GM19467 (cell line): Measurements from ENCODE around the gene SUSD1.
"Not testable (repeated sequence)": the region's sequence is repeated elsewhere in the genome, so short reads cannot be mapped to it uniquely, and the experiment has no call there.

ENCODE experiments used
- ATAC-seq: cut with Tn5 transposase; IDR thresholded peaks from one replicate; pipeline ENCODE4 v1.9.1; 2021; ENCODE audit warnings: mild to moderate bottlenecking, moderate library complexity; ENCODE audit not compliant: unreplicated experiment

SUSD1 gene

DNA sequence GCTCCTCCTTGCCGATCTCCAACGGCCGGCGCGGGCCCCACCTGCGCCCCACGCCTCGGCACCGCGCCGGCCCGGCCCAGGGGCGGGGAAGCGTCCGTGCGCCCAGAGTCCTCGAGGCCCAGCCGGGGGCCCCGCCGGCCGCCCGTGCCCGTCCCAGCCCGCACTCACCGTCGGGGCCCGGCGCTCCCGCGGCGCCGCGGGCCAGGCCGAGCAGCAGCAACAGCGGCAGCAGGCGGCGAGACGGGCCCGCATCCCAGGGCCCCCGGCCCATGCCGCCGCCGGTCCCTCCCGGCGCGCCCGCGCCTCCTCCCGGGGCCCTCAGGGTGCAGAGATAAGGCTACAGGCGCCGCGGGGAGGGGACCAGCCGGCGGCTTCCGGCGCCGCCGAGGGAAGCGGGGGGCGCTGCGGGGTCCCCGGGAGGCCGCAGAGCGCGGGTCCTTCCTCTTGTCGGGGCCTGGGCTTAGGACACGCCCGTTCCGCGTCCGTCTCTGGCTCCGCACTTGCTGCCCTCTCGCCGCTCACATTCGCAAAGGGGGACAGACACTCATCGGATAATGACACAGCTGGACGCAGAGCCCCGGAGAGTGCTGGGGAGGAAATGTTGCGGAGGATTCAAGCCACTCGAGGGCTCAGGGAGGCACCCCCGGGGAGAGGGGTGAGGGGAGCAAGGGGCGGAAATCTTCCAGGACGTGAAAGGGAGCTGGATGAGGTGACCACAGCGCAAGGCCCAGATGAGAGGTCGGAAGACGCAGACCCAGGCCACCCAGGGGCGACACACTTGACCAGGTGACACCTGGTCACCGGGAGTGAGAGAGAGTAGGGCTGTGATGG is at the start of gene SUSD1:
SUSD1 (minus strand) TSS at position 333 of the 831 bp plus-strand sequence; CDS start at position 271, 62 bp downstream.
- peak; percentile 45 for ATAC-seq

DNA sequence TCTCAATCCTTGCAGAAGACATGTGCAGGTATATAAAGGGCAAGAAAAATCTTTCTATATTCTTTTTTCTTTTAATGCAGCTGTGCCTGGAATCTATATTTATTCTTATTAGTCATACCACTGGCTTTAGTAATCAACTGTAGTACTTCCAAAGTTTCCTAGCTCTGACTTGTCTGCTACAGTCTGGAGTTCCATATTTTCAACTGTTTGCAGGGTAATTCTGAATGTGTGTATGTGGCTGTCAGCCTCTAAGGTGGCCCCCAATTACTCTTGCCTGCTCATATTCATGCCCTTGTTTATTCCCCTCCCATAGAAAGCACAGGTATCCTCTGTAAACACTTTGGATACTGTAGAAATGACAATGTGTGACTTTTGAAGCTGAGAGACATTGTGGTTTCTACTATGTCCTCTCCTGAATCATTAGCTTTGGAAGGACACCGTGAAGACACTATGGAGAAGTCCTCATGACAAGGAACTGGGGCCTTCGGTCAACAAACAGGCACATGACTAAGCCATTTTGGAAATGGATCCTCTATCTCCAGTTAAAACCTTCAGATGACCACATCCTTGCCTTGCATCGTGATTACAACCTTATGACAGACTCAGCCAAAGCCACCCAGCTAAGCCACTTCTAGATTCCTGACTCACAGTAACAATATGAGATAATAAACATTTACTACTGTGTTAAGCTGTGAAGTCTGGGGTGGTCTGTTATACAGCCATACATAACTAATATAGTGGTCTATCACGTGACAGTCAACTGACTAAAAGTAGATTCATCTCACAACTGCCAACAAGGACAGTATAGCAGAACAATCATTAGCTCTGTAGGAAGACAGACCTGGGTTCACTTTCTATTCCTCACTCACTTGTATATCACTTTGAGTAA is 49.5 kb upstream of the SUSD1 start:
- peak; percentile 62 for ATAC-seq

DNA sequence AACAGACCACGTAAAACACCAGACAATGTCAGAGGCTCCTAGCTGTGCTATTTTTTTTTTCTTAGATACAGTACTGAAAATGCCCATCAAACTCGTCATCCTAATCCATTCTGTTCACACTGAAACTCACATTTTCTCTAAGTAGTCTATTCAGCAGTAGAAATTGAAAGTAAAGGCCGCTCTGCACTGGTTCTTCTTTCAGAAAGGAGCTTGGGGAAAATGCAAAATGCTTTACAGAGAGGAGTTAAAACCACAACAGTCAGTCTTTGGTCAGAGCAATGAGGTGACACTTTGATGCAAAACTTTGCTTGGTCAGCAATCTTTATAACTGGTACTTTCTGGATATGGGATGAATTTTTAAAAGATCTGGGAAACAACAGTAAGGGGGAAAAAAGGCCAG is 43.8 kb upstream of the SUSD1 start:
- ATAC-seq, result peak; percentile 91

DNA sequence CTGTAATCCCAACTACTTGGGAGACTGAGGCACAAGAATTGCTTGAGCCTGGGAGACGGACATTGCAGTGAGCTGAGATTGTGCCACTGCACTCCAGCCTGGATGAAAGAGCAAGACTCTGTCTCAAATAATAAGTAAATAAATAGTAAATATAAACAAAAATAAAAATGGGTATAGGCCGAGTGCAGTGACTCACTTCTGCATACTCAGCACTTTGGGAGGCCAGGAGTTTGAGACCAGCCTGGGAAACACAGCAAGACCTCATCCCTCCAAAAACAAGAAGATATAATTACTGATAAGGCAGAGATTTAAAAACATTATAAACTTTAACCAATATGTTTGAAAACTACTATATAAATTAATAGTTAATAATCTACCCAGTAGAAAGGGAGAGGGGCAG is 37.8 kb upstream of the SUSD1 start:
- no peak for ATAC-seq

DNA sequence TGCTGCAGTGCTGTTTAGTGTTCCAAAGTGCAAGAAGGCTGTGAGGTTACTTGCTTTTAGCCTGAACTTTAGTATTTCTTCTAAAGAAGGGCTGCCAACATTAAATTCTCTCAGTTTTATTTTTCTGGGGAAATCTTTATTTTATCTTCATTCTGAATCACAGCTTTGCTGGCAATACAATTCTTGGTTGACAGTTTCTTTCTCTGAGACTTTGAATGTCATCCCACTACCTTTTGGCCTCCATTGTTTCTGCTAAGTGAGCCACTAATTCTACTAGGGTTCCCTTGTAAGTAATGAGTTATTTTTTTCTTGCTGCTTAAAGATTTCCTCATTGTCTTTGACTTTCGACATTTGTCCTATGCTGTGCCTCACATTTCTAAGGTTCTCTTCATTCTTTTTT is 32.4 kb upstream of the SUSD1 start:
- no peak for ATAC-seq

DNA sequence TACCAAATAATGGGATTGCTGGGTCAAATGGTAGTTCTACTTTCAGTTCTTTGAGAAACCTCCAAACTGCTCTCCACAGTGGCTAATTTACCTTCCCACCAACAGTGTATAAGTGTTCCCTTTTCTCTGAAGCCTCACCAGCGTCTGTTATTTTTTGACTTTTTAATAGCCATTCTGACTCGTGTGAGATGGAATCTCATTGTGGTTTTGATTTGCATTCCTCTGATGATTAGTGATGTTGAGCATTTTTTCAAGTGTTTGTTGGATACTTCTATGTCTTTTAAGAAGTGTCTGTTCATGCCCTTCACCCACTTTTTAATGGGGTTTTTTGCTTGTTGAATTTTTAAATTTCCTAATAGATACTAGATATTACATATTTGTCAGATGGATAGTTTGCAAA is 28.4 kb upstream of the SUSD1 start:
- no peak for ATAC-seq

DNA sequence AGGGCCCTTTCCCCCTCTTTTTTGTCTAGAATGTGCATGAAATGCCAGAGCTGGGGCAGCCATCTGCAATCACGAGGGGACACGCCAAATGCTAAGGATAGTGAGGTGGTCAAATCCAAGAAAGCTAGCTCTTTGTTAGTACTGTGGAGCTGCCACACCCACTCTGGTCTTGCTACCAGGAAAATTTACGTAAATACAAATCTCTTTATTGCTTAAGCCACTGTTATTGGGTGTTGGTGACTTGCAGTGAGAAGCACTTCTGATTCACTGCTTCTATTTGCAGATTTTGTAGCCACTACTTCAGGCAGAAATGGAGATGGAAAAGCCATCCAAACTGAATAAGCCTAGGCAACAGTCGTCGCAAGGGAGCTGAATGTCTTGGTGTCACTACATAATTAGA is 25.6 kb upstream of the SUSD1 start:
- no peak for ATAC-seq

DNA sequence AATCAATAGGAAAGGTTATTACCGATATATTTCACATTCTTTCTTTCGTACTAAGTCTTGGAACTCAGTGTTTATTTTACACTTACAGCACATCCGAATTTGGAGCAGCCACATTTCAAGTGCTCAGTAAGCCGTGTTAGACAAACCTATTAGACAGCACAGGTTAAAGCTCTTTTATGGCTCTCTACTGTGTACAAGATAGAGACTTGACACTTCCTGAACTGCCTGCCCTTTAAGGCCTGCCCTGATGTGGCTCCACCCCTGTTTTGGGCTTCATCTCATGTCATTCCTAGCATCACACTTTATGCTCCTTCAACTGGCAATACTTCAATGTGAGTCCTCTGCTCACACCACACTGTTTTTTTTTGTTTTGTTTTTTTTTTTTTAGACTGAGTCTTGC is 23.5 kb upstream of the SUSD1 start:
- ATAC-seq, result no peak

DNA sequence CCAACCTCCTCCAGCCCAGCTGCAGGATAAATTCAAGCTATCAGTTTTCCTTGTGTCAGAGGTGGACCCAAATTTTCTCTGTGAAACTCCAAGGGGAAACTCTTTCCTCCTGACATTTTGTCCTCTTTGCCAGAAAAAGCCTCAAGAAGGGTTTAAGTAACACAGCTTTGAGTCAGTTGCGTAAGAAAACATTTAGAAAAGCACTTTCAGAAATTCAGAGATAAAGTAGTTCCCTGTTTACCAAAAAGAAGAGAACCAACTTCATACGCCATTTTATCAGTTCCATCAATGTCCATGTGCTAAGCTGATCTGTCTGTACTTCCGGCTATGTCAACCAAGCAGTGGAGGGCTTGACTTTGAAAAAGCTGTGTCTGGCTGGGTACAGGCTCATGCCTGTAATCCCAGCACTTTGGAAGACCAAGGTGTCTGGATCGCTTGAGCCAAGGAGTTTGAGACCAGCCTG is 19.9 kb upstream of the SUSD1 start:
- no peak for ATAC-seq

DNA sequence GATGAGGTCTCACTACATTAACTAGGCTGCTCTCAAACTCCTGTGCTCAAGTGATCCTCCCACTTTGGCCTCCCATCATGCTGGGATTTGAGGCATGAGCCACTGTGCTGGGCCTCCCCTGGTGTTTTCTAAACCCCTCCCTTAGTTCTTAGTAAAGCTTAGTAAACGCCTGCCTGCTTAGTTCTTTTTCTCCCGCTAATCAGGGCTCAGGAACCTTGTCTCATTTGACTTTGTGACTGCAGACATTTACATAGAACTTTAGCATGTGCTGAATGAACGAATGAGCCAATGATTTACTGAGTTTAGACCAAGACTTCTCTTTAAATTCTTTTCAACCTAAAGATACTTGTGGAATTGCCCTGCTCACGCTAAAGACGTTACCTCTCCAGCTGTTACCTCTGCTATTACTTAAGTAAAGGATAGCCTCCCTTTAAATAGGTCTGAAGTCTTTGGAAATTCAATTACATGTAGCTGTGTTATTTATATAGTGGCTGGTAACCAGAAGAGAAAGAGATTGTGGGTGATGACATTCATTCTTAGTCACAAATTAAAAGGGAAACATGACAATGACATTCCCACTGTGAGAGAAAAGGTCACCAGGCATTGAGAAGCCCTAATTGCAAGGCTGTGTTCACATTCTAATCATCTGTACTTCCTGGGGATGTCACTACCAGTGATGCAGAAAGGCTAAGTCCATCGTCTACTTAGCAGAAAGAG is 18.6 kb upstream of the SUSD1 start:
- ATAC-seq, result no peak

DNA sequence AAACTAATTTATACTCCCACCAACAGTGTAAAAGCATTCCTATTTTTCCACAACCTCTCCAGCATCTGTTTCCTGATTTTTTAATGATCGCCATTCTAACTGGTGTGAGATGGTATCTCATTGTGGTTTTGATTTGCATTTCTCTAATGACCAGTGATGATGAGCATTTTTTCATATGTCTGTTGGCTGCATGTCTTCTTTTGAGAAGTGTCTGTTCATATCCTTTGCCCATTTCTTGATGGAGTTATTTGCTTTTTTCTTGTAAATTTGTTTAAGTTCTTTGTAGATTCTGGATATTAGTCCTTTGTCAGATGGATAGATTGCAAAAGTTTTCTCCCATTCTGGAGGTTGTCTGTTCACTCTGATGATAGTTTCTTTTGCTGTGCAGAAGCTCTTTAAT is 15.2 kb upstream of the SUSD1 start:
- not testable (repeated sequence) for ATAC-seq

DNA sequence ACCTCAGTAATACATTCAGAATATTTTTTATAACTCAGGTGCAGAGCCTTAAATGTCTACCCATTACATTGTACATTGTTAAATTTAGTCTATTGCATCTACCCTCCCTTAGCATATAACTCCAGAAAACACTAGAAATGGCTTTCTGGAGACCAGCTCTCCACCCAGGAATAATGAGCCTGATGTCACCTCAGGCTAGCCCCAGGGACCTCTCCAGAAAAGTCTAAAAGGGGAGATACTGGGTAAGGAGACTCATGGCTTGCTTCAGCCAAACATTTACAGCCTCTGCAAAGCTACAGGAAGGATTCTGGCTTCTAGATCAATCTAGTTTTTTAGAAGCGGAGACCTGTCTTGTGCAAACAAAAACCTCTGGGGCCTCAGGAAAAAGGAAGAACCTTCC is 13.8 kb upstream of the SUSD1 start:
- ATAC-seq, result no peak

DNA sequence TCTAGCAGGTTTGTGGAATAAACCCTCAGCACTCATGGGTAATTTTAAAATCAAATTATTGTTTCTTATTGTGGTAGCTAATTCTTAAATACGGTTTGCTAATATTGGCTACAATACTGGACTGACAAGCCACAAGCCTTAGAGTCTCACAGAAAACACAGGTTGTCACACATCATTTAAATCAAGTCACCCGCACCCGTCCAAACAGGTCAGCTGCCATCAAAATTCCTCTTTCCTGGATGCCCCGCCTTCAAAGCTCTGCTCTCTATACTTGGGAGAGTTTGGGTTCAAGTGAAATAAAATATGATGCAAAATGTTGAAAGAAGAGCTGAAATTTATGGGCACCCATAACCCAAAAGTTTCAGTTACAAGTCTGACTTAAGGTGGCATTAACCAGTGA is 12.3 kb upstream of the SUSD1 start:
- no peak for ATAC-seq

DNA sequence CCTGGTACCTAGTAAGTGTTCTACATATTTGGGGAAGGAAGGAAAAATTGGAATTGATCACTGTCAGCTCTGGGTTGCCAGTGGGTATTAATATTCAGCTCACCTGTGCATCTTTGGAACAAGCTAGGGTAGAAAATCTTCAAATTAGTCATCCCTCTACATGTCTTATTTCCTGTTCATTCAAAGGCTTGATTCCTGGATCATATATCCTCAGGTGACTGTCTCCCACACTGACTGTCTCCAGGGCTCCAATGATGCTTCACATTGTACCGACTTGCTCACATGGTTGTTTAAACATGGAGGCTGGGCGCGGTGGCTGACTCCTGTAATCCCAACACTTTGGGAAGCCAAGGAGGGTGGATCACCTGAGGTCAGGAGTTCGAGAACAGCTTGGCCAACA is 11.6 kb upstream of the SUSD1 start:
- ATAC-seq, result no peak

DNA sequence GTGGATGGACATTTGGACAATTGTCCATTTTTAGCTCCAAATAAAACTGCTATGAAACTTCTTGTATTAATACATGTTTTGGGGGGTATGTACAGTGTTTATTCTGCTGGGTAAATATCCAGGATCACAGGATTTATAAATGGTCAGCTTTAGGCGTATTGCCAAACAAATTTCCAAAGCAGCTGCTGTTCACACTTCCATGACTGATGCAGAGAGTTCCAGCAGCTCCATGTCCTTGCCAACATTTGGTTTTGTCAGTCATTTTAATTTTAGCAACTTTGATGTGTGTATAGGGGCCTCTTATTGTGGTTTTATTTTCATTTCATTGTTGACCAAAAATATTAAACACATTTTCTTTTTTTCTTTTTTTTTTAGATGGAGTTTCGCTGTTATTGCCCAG is 9.8 kb upstream of the SUSD1 start:
- no peak for ATAC-seq

DNA sequence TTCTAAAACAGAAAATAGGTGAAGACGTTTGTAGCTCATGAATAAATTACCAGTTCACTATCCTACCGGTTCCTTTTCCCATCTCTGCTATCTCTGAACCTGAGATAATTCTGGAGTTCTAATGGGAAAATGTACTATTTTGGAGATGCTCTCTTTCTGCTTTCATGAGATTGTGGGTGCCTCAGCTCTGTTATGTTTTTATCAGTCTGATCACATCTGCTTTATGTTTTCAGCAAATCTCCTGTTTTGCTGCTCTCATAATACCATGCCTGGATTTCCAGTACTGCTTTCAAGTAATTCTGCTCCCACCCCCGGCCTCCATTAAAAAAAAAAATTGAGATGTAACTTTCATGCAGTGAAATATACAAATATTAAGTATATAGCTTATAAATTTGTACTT is 9.1 kb upstream of the SUSD1 start:
- ATAC-seq, result no peak

DNA sequence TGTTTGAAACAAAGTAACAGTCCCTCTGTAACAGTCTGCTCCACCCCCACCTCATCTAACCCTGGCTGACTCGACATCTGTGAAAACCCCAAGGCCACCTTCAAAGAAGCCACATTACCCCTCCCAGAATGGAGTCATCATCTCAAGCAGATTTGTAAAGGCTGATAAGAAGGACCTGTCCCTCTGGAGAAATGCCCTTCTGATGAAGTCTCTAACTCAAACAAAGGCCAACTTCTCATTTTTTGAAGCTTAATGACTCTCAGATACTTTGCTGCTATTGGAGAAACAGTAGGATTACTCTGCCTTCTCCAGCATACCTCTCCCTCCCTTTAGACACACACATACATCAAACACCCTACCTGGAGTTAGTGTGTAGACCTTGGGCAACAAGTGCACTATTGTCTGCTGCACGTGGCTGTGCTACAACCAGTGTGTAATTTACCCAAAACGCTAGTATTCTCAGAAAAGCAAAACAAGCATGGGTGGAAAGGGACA is 5.3 kb upstream of the SUSD1 start:
- no peak for ATAC-seq

DNA sequence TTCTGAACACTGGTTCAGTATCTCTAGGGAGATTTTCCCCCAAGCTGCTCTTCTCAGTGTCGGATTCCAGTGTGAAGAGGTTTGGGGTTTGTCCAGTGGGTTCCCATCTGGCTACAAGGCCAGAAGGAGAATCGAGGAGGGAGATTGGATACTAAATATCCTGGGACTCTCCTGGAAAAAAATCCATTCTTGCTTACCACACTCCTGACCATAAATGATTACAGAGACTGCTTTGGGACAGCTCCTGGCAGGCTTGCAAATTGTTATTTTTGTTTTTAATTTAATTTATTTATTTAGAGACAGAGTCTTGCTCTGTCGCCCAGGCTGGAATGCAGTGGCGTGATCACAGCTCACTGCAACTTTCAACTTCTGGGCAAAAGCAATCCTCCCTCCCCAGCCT is 4.7 kb upstream of the SUSD1 start:
- no peak for ATAC-seq

DNA sequence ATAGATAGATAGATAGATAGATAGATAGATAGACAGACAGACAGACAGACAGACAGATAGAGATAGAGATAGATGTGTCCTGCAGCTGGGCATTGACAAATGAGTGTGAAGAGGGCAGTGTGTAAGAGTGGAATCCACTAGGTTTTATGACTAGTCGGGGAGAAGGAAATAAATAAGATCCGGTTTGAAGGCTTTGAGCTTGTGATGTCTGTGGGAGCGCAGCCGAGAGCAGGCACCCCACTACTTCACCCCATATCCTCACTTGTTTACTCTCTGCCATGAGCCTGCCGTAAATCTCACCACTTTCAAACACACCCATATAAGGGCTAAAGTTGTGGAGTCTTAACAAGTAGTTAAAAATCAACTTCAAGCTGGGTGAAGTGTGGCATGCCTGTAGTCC is 1.4 kb upstream of the SUSD1 start:
- ATAC-seq, result no peak

DNA sequence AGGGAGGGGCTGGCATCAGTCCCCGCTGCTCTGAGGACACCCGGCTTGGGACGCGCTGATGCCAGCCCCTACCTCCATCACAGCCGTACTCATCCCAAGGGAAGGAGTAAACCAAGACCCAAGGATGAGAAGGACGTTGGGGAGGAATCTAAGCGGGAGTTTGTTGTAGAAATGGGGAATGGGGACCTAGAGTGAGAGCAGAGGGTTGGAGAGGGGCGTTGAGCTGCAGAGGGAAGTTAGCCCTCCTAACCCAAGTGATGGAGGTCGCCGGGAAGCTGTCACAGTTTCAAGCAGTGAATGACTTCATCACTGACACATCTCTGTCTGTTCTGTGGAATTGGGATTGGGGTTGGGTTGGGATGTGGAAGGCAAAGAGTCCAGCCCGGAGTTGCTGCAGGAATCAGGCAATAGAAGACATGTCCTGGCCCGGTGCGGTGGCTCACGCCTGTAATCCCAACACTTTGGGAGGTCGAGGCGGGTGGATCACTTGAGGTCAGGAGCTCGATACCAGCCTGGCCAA is 759 bp upstream of the SUSD1 start:
- ATAC-seq, result no peak
